Activated T-helper 9 cell treated with anti-CD3 and anti-CD28 coated beads, Interleukin-2, amount 50 U/mL, for 16 hours (primary cell): ENCODE results near the gene ZNF337.

ENCODE experiments used
- DNase-seq: peaks from one replicate; pipeline ENCODE4 v3.0.0-alpha.2; 2020; ENCODE audit warnings: low read depth

The ZNF337 gene

DNA sequence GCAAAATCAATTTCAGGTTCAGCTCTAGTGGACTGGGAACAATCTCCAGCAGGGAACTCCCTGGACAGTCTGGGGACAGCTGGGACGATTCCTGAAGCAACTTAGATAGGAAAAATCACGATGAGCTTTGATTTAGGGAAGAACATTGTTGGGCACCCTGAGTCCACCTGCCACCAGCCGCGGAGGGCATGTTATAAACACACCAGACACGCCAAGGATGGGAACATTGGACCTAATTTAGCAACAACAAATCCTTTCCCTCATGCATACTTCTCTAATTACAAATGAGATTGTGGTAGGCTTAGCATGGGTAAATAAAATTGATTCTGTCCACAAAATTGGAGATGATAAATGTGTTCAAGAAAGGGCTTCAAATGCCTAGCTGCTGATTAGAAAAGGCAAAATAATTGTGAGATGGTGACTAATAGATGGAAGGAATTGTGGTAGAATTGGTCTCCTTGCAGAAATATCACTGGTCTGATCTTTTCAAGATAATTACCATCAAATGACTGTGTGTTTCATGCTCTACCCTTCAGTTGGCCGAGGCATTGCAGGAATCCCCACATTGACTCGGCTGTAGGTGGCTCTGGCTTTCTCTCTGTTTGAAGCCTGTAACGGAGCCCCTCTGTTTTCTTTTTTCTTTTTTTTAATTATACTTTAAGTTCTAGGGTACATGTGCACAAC, 66.7 kb downstream of the ZNF337 start:
- no peak for DNase-seq

DNA sequence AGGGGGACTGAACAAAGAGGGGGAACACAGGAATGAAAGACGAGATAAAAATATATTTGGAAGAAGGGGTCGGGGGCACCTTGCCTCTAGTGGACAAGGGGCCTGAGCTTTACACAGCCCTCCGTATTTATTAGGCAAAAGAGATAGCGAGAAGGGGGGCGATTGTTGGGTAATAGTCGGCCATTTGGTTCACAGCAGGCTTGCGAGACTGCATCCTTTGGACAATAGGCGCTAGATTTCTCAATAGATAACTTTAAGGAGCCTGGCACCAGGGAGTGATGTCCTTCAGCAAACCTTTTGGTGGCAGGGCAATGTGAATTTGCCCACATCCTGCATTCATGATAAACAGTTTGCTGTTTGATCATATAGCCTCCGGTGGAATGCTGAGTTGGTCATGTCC, 69.9 kb downstream of the ZNF337 start:
- no peak for DNase-seq

DNA sequence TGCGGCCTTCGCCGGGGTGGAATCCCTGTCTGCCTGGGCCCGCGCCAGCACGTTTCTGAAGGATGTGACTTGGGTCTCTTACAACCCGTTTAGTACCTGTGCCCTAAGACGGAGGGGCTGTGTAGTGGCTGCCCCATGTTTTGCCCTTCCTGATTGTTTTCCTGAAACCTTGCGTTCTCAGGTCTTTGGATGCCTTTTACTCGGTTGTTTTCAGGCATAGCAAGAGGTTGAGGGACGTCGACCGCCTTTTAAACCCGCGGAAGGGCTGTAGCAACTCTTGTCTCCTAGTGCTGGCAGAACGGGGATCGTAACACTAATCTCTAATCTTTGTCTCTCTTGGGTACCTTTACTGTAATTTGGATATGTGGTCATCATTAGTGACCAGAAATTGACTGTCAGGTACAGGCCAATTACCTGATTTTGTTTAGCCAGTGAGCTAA, 72.1 kb downstream of the ZNF337 start:
- DNase-seq = no peak
